ENCODE results near the gene BEX3. TPM values are rescaled to one million over a fixed set of nuclear protein-coding genes. Genes with fewer than 3 reads are reported as not detected.

The BEX3 gene
- total RNA-seq, 2 experiments from 2014 or later: 21.1 to 22.0 TPM

Other genes with a start within 250 kb of the BEX3 start
- gene BEX4, start 161.4 kb upstream of the BEX3 start, total RNA-seq: 10 to 100 TPM in 1 of 2 experiments, 1 to 10 TPM in 1; 9.9 to 10.0 TPM
- 10 to 100 TPM; 36.0 to 46.6 TPM for gene TCEAL8, start 121.4 kb upstream of the BEX3 start, total RNA-seq
- gene TCEAL5, start 99.8 kb upstream of the BEX3 start, total RNA-seq: not detected
- gene BEX2, start 65.5 kb upstream of the BEX3 start, total RNA-seq: 10 to 100 TPM in 1 of 2 experiments, 1 to 10 TPM in 1; 7.4 to 11.5 TPM
- not detected for gene TCEAL7, start 46.3 kb upstream of the BEX3 start, total RNA-seq
- 1 to 10 TPM; 1.5 to 2.3 TPM for gene TCEAL9, start 20.0 kb upstream of the BEX3 start, total RNA-seq
- gene RAB40A, start 143.0 kb downstream of the BEX3 start, total RNA-seq: under 1 TPM; 0.12 to 0.18 TPM
- gene TCEAL4, start 209.0 kb downstream of the BEX3 start, total RNA-seq: 10 to 100 TPM; 17.1 to 18.5 TPM
- 1 to 10 TPM; 5.1 to 7.3 TPM for gene TCEAL3, start 231.4 kb downstream of the BEX3 start, total RNA-seq

All from activated CD4-positive, alpha-beta T cell treated with anti-CD3 and anti-CD28 coated beads for 36 hours (primary cell).